Adrenal gland (tissue), 5 donors: ENCODE measurements around the gene TM7SF2.
A peak's percentile ranks its signal among the peaks of the same experiment; 100 is the strongest.

Source experiments
- CTCF ChIP-seq, 6 experiments: fragments of 450-650 bp in 4 of 6; fragments of 200-600 bp in 2 of 6; sonication (generic) in 1 of 6; IDR thresholded peaks; 1 replicate in 5 of 6; 2 replicates in 1 of 6; pipeline versions ENCODE4 v1.5.1 to v1.8.0; 2016 to 2021; ENCODE audit warnings: antibody characterized with exemption in 6 of 6, mild to moderate bottlenecking in 2 of 6, moderate library complexity in 1 of 6
- POLR2A ChIP-seq, 2 donors: fragments of 450-650 bp; IDR thresholded peaks; one replicate each; pipeline ENCODE4 v1.6.1; 2017; ENCODE audit warnings: antibody characterized with exemption in 2 of 2, mild to moderate bottlenecking in 2 of 2, moderate library complexity in 1 of 2
- donor health status: DM: no; HTN: no; CAD: no.

GRCh38 chr11:65078151-65078550 is 33.5 kb upstream of the TM7SF2 start:
- TF ChIP-seq CTCF (IDR thresholded peaks at IDR 0.05) (peak; percentile 32 to 65 (median 53)), POLR2A (IDR thresholded peaks at IDR 0.05) (no peak)
